GM23338 (cell line): ENCODE data around the gene POLK. TPM values are rescaled to one million over a fixed set of nuclear protein-coding genes. Genes with fewer than 3 reads are reported as not detected.

Experiments
- ATAC-seq: fragments of 200-7000 bp; cut with Tn5 transposase; 3 replicates; pipeline ENCODE4 v1.9.1; 2020
- DNase-seq: peaks from one replicate; pipeline ENCODE4 v3.0.0-alpha.2; 2015; ENCODE audit warnings: low spot score
- H2AFZ ChIP-seq: fragments of 200-600 bp; sonication (generic); 2 replicates; pipeline ENCODE4 v1.8.0; 2016; ENCODE audit warnings: antibody characterized with exemption, mild to moderate bottlenecking, moderate library complexity
- H3F3A ChIP-seq: fragments of 200-600 bp; sonication (generic); replicated peaks from 2 replicates; pipeline ENCODE4 v1.8.0; 2017; ENCODE audit warnings: antibody characterized with exemption, mixed run types, low read depth
- H3K27ac ChIP-seq: fragments of 200-600 bp; sonication (generic); 2 replicates; pipeline ENCODE4 v1.6.1; 2016; ENCODE audit warnings: low read depth
- H3K27me3 ChIP-seq: fragments of 200-600 bp; sonication (generic); 2 replicates; pipeline ENCODE4 v1.8.0; 2016; ENCODE audit warnings: mild to moderate bottlenecking, mixed run types, moderate library complexity; ENCODE audit not compliant: insufficient read depth
- H3K36me3 ChIP-seq: fragments of 200-600 bp; sonication (generic); 2 replicates; pipeline ENCODE4 v1.8.0; 2016; ENCODE audit warnings: mild to moderate bottlenecking; ENCODE audit not compliant: insufficient read depth
- H3K4me1 ChIP-seq: fragments of 200-600 bp; sonication (generic); 2 replicates; pipeline ENCODE4 v1.8.0; 2016; ENCODE audit warnings: mild to moderate bottlenecking, moderate library complexity; ENCODE audit not compliant: insufficient read depth
- H3K4me2 ChIP-seq: fragments of 200-600 bp; sonication (generic); 2 replicates; pipeline ENCODE4 v1.7.1; 2017; ENCODE audit warnings: mixed run types
- H3K4me3 ChIP-seq: fragments of 200-600 bp; sonication (generic); 2 replicates; pipeline ENCODE4 v1.6.1; 2016; ENCODE audit warnings: mixed run types
- H3K79me2 ChIP-seq: fragments of 200-600 bp; sonication (generic); replicated peaks from 2 replicates; pipeline ENCODE4 v1.8.0; 2017; ENCODE audit warnings: mild to moderate bottlenecking; ENCODE audit not compliant: insufficient read depth
- H3K9me2 ChIP-seq: fragments of 200-600 bp; sonication (generic); 2 replicates; pipeline ENCODE4 v1.8.0; 2017; ENCODE audit not compliant: insufficient read depth
- H4K20me1 ChIP-seq: fragments of 200-600 bp; sonication (generic); replicated peaks from 2 replicates; pipeline ENCODE4 v1.8.0; 2017; ENCODE audit warnings: mild to moderate bottlenecking; ENCODE audit not compliant: insufficient read depth
- H3K27ac Mint-ChIP-seq: 2 replicates; pipeline ENCODE4 v1.8.0; 2020; ENCODE audit warnings: inconsistent platforms, mild to moderate bottlenecking, moderate library complexity, mixed read lengths
- H3K27me3 Mint-ChIP-seq: 3 replicates; pipeline ENCODE4 v1.8.0; 2022; ENCODE audit warnings: low read depth, mild to moderate bottlenecking, moderate library complexity, mixed read lengths, inconsistent platforms; ENCODE audit not compliant: insufficient read depth, poor library complexity
- H3K36me3 Mint-ChIP-seq: 3 replicates; pipeline ENCODE4 v1.8.0; 2021; ENCODE audit warnings: low read depth, mild to moderate bottlenecking, inconsistent platforms, moderate library complexity, mixed read lengths
- H3K4me1 Mint-ChIP-seq: 3 replicates; pipeline ENCODE4 v1.8.0; 2020; ENCODE audit warnings: mild to moderate bottlenecking, inconsistent platforms, mixed read lengths
- H3K4me3 Mint-ChIP-seq: 3 replicates; pipeline ENCODE4 v1.8.0; 2021; ENCODE audit warnings: moderate library complexity, mild to moderate bottlenecking, inconsistent platforms, mixed read lengths
- H3K9me3 Mint-ChIP-seq: 3 replicates; pipeline ENCODE4 v1.8.0; 2020; ENCODE audit warnings: moderate library complexity, mild to moderate bottlenecking, inconsistent platforms, mixed read lengths
- CREB1 ChIP-seq: fragments of 250-450 bp; sonication (Bioruptor Pico); IDR thresholded peaks from 2 replicates; pipeline ENCODE4 v1.5.0; 2020; ENCODE audit warnings: low read depth, mild to moderate bottlenecking, moderate library complexity
- CTCF ChIP-seq, 2 experiments: fragments of 200-600 bp in 1 of 2; sonication (generic) in 1 of 2; conservative IDR thresholded peaks; 2 replicates each; pipeline versions ENCODE4 v1.5.1 to v1.6.1; 2016 to 2017; ENCODE audit warnings: antibody characterized with exemption in 2 of 2, low read depth in 2 of 2, mild to moderate bottlenecking in 2 of 2, moderate library complexity in 1 of 2
- ETS1 ChIP-seq: IDR thresholded peaks from 2 replicates; pipeline ENCODE4 v1.6.1; 2016; ENCODE audit warnings: antibody characterized with exemption
- EZH2 ChIP-seq: fragments of 200-600 bp; sonication (generic); IDR thresholded peaks from one replicate; pipeline ENCODE4 v1.8.0; 2017; ENCODE audit warnings: antibody characterized with exemption, mild to moderate bottlenecking, low read depth; ENCODE audit not compliant: unreplicated experiment
- EZH2phosphoT487 ChIP-seq: fragments of 200-600 bp; sonication (generic); IDR thresholded peaks from one replicate; pipeline ENCODE4 v1.8.1; 2018; ENCODE audit warnings: antibody characterized with exemption; ENCODE audit not compliant: unreplicated experiment
- JUNB ChIP-seq: IDR thresholded peaks from one replicate; pipeline ENCODE4 v1.6.1; 2016; ENCODE audit warnings: antibody characterized with exemption; ENCODE audit not compliant: unreplicated experiment
- NANOG ChIP-seq: IDR thresholded peaks from 2 replicates; pipeline ENCODE4 v1.6.1; 2016; ENCODE audit warnings: antibody characterized with exemption, borderline replicate concordance
- POLR2AphosphoS5 ChIP-seq: IDR thresholded peaks from 2 replicates; pipeline ENCODE4 v1.6.1; 2016; ENCODE audit warnings: antibody characterized with exemption, low read depth
- REST ChIP-seq: IDR thresholded peaks from one replicate; pipeline ENCODE4 v1.6.1; 2018; ENCODE audit warnings: antibody characterized with exemption; ENCODE audit not compliant: unreplicated experiment
- STAT1 ChIP-seq: IDR thresholded peaks from one replicate; pipeline ENCODE4 v1.6.1; 2016; ENCODE audit warnings: antibody characterized with exemption; ENCODE audit not compliant: unreplicated experiment
- ZNF114 ChIP-seq: fragments of 250-450 bp; sonication (Bioruptor Pico); IDR thresholded peaks from 2 replicates; pipeline ENCODE4 v1.5.0; 2020; ENCODE audit warnings: mild to moderate bottlenecking, moderate library complexity
- ZNF331 ChIP-seq: fragments of 250-450 bp; sonication (Bioruptor Pico); IDR thresholded peaks from 2 replicates; pipeline ENCODE4 v1.5.0; 2020; ENCODE audit warnings: low read depth, mild to moderate bottlenecking, moderate library complexity
- ZNF462 ChIP-seq: fragments of 250-450 bp; sonication (Bioruptor Pico); IDR thresholded peaks from 2 replicates; pipeline ENCODE4 v1.5.0; 2020; ENCODE audit warnings: mild to moderate bottlenecking, moderate library complexity
- polyA plus RNA-seq: library from polyadenylated mRNA; unstranded; fragments of >200 nt; fragmentation: Nextera tagmentation; extraction: Ambion mirVana; gene quantifications from 2 replicates; pipeline ENCODE4 v1.2.1, GENCODE V29; 2016
- total RNA-seq: library from RNA; depleted of rRNA; stranded (reverse); fragments of >200 nt; shearing (Covaris generic); gene quantifications from 2 replicates; pipeline ENCODE4 v1.2.3, GENCODE V29; 2014

The POLK gene
- total and polyA plus RNA-seq, 2 experiments from 2014 or later = 6.3 to 14.5 TPM

GRCh38 chr5:75626959-75627358, 115.3 kb downstream of the POLK start:
- TF ChIP-seq EZH2 = no peak
- TF ChIP-seq CREB1 (CRISPR knock-in tag) = no peak
- no peak for TF ChIP-seq ZNF114 (CRISPR knock-in tag)
- TF ChIP-seq ETS1 = no peak
- TF ChIP-seq NANOG = no peak
- no peak for TF ChIP-seq STAT1
- TF ChIP-seq CTCF (conservative IDR thresholded peaks at IDR 0.05; ENCODE audit: low read depth in 2 of 2) = no peak
- TF ChIP-seq REST = no peak
- TF ChIP-seq POLR2AphosphoS5 = no peak
- TF ChIP-seq JUNB = no peak
- no peak for TF ChIP-seq ZNF462 (CRISPR knock-in tag)
- TF ChIP-seq ZNF331 (CRISPR knock-in tag) = no peak
- TF ChIP-seq EZH2phosphoT487 = no peak
- no peak for ATAC-seq

More at GRCh38 chr5:75626959-75627358, 115.3 kb downstream of the POLK start:
- no peaks in the 10 kb centered on the region for H3K79me2 ChIP-seq
- Mint-ChIP-seq H3K27ac (no peak overlapping the region), H3K36me3 (no peaks in the 10 kb centered on the region), H3K27me3 (peaks cover 1% of the 10 kb centered on the region), H3K9me3 (no peaks in the 10 kb centered on the region), H3K4me3 (no peak overlapping the region), H3K4me1 (no peaks in the 10 kb centered on the region)
- H3K9me2 ChIP-seq = no peaks in the 10 kb centered on the region
- no peak overlapping the region for H2AFZ ChIP-seq
- H3K4me3 ChIP-seq = no peak overlapping the region
- H3K36me3 ChIP-seq = no peaks in the 10 kb centered on the region
- no peak for DNase-seq
- no peaks in the 10 kb centered on the region for H4K20me1 ChIP-seq
- no peaks in the 10 kb centered on the region for H3K4me1 ChIP-seq
- no peak overlapping the region for H3K27ac ChIP-seq
- no peaks in the 10 kb centered on the region for H3F3A ChIP-seq
- H3K4me2 ChIP-seq = no peak overlapping the region
- no peaks in the 10 kb centered on the region for H3K27me3 ChIP-seq
